ENCODE data around the gene FAM171A1. TPM values are rescaled to one million over a fixed set of nuclear protein-coding genes. Genes with fewer than 3 reads are reported as not detected.

The FAM171A1 gene
- total RNA-seq, 2 donors from 2014 or later = 36.5 to 39.0 TPM

GRCh38 chr10:15175587-15175986, 195.5 kb downstream of the FAM171A1 start:
- Mint-ChIP-seq H3K36me3 (ENCODE audit: low read depth) (no peaks in the 10 kb centered on the region), H3K9me3 (no peaks in the 10 kb centered on the region), H3K4me1 (no peaks in the 10 kb centered on the region), H3K27ac (no peak overlapping the region), H3K27me3 (ENCODE audit: insufficient read depth) (no peaks in the 10 kb centered on the region), H3K4me3 (no peak overlapping the region)
- H3K4me3 ChIP-seq (ENCODE audit: low read length) = no peak overlapping the region
- no peaks in the 10 kb centered on the region for H3K36me3 ChIP-seq (ENCODE audit: control insufficient read depth, insufficient read depth, low read length)
- TF ChIP-seq, protein P1, sequence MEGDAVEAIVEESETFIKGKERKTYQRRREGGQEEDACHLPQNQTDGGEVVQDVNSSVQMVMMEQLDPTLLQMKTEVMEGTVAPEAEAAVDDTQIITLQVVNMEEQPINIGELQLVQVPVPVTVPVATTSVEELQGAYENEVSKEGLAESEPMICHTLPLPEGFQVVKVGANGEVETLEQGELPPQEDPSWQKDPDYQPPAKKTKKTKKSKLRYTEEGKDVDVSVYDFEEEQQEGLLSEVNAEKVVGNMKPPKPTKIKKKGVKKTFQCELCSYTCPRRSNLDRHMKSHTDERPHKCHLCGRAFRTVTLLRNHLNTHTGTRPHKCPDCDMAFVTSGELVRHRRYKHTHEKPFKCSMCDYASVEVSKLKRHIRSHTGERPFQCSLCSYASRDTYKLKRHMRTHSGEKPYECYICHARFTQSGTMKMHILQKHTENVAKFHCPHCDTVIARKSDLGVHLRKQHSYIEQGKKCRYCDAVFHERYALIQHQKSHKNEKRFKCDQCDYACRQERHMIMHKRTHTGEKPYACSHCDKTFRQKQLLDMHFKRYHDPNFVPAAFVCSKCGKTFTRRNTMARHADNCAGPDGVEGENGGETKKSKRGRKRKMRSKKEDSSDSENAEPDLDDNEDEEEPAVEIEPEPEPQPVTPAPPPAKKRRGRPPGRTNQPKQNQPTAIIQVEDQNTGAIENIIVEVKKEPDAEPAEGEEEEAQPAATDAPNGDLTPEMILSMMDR (conservative IDR thresholded peaks at IDR 0.05) = no peak
- DNase-seq = no peak
- H3K27ac ChIP-seq (ENCODE audit: low read depth, low read length) = no peak overlapping the region
- no peaks in the 10 kb centered on the region for H3K27me3 ChIP-seq (ENCODE audit: control insufficient read depth, insufficient read depth, low read length, poor library complexity, severe bottlenecking)
- no peaks in the 10 kb centered on the region for H3K9me3 ChIP-seq (ENCODE audit: control insufficient read depth, low read length)
- no peak overlapping the region for H3K9ac ChIP-seq (ENCODE audit: extremely low read depth, low read length, poor library complexity, severe bottlenecking)
- H3K4me1 ChIP-seq (ENCODE audit: control insufficient read depth, insufficient read depth, low read length) = no peaks in the 10 kb centered on the region
- 91 to 94% methylated on average over 6 of the region's 6 CpGs for WGBS, 2 experiments (ENCODE audit: insufficient coverage in 1 of 2, insufficient read length in 1 of 2)

GRCh38 chr10:15172306-15172840, 198.7 kb downstream of the FAM171A1 start:
- Mint-ChIP-seq H3K36me3 (ENCODE audit: low read depth) (no peaks in the 10 kb centered on the region), H3K9me3 (no peaks in the 10 kb centered on the region), H3K4me3 (no peak overlapping the region), H3K4me1 (peaks cover 3% of the 10 kb centered on the region), H3K27me3 (ENCODE audit: insufficient read depth) (peaks cover 6% of the 10 kb centered on the region), H3K27ac (no peak overlapping the region)
- Histone ChIP-seq H3K27ac (ENCODE audit: low read depth, low read length) (no peak overlapping the region), H3K9me3 (ENCODE audit: control insufficient read depth, low read length) (no peaks in the 10 kb centered on the region), H3K36me3 (ENCODE audit: control insufficient read depth, insufficient read depth, low read length) (no peaks in the 10 kb centered on the region), H3K4me1 (ENCODE audit: control insufficient read depth, insufficient read depth, low read length) (no peaks in the 10 kb centered on the region), H3K27me3 (ENCODE audit: control insufficient read depth, insufficient read depth, low read length, poor library complexity, severe bottlenecking) (no peaks in the 10 kb centered on the region), H3K4me3 (ENCODE audit: low read length) (no peak overlapping the region), H3K9ac (ENCODE audit: extremely low read depth, low read length, poor library complexity, severe bottlenecking) (no peak overlapping the region)
- no peak for DNase-seq
- WGBS, 2 experiments (ENCODE audit: insufficient coverage in 1 of 2, insufficient read length in 1 of 2) = 97% methylated on average over 6 to 7 of the region's 7 CpGs
- TF ChIP-seq, protein P1 (conservative IDR thresholded peaks at IDR 0.05) = no peak

- WGBS, 2 experiments (ENCODE audit: insufficient coverage in 1 of 2, insufficient read length in 1 of 2) = 91% methylated on average over 13 to 16 of the region's 16 CpGs
- H3K27ac ChIP-seq (ENCODE audit: low read depth, low read length) = no peak overlapping the region
- no peaks in the 10 kb centered on the region for H3K4me1 ChIP-seq (ENCODE audit: control insufficient read depth, insufficient read depth, low read length)
- no peak for DNase-seq
- no peaks in the 10 kb centered on the region for H3K27me3 ChIP-seq (ENCODE audit: control insufficient read depth, insufficient read depth, low read length, poor library complexity, severe bottlenecking)
- Mint-ChIP-seq H3K4me1 (peaks cover 16% of the 10 kb centered on the region), H3K36me3 (ENCODE audit: low read depth) (no peaks in the 10 kb centered on the region), H3K27me3 (ENCODE audit: insufficient read depth) (peaks cover 6% of the 10 kb centered on the region), H3K9me3 (no peaks in the 10 kb centered on the region), H3K4me3 (no peak overlapping the region), H3K27ac (no peak overlapping the region)
- TF ChIP-seq, protein P1 (conservative IDR thresholded peaks at IDR 0.05) = no peak
- no peak overlapping the region for H3K9ac ChIP-seq (ENCODE audit: extremely low read depth, low read length, poor library complexity, severe bottlenecking)
- no peaks in the 10 kb centered on the region for H3K36me3 ChIP-seq (ENCODE audit: control insufficient read depth, insufficient read depth, low read length)
- H3K9me3 ChIP-seq (ENCODE audit: control insufficient read depth, low read length) = no peaks in the 10 kb centered on the region
- H3K4me3 ChIP-seq (ENCODE audit: low read length) = no peak overlapping the region
Observed at GRCh38 chr10:15169555-15170401, 201.3 kb downstream of the FAM171A1 start.
